Body of pancreas (tissue), 4 donors: ENCODE measurements around the gene RBPJL. TPM values are rescaled to one million over a fixed set of nuclear protein-coding genes. Genes with fewer than 3 reads are reported as not detected.

Experiments used
- ATAC-seq: fragments of 150-250 bp; one replicate; pipeline ENCODE4 v1.9.1; 2016
- DNase-seq, 4 donors: peaks; one replicate each; pipeline ENCODE4 v3.0.0-alpha.2; 2019
- H3K27ac ChIP-seq, 4 donors: fragments of 200-600 bp; sonication (generic); 1 replicate in 3 of 4; 2 replicates in 1 of 4; pipeline versions ENCODE4 v1.5.1 to v1.6.1; 2016 to 2019; ENCODE audit warnings: mild to moderate bottlenecking in 1 of 4, mixed read lengths in 1 of 4, moderate library complexity in 1 of 4
- H3K27me3 ChIP-seq, 2 donors: fragments of 200-600 bp; sonication (generic); one replicate each; pipeline ENCODE4 v1.6.0; 2016; ENCODE audit warnings: mild to moderate bottlenecking in 1 of 2
- H3K36me3 ChIP-seq, 2 donors: fragments of 200-600 bp; sonication (generic); replicated peaks in 1 of 2; 2 replicates each; pipeline ENCODE4 v1.5.1; 2016; ENCODE audit warnings: low read depth in 2 of 2; ENCODE audit not compliant: insufficient read depth in 1 of 2
- H3K4me1 ChIP-seq: fragments of 200-600 bp; sonication (generic); one replicate; pipeline ENCODE4 v1.6.0; 2016
- H3K4me3 ChIP-seq, 2 donors: fragments of 200-600 bp; sonication (generic); 1 replicate in 1 of 2; 2 replicates in 1 of 2; pipeline ENCODE4 v1.5.1; 2016 to 2019
- H3K9me3 ChIP-seq, 3 donors: fragments of 200-600 bp; sonication (generic); 1 replicate in 2 of 3; 2 replicates in 1 of 3; pipeline ENCODE4 v1.5.1; 2016
- CTCF ChIP-seq, 7 experiments: fragments of 450-650 bp in 4 of 7; fragments of 200-600 bp in 3 of 7; sonication (generic) in 3 of 7; IDR thresholded peaks; one replicate each; pipeline ENCODE4 v1.5.1; 2016 to 2019; ENCODE audit warnings: antibody characterized with exemption in 7 of 7
- POLR2A ChIP-seq, 3 donors: fragments of 450-650 bp; IDR thresholded peaks; one replicate each; pipeline ENCODE4 v1.6.1; 2016; ENCODE audit warnings: antibody characterized with exemption in 3 of 3, mild to moderate bottlenecking in 2 of 3
- WGBS, 2 donors: methylation state at CpG; one replicate each; pipeline ENCODE4 v1.1.5; 2017; 5-methylcytosine and 5-hydroxymethylcytosine counted together
- intact Hi-C: fragments of 100-400 bp; cut with DNase I; formaldehyde crosslinking; loops from one replicate; pipeline ENCODE4 v1.15.1; 2023
- total RNA-seq, 2 donors: library from RNA; depleted of rRNA; stranded (reverse); fragments of >200 nt; gene quantifications; one replicate each; pipeline ENCODE4 v1.1.0, GENCODE V29; 2016

Gene RBPJL
- total RNA-seq, 2 donors from 2014 or later: 306 to 837 TPM

GRCh38 chr20:45362804-45363610 lies 56.4 kb downstream of the RBPJL start, which contains the start of gene SYS1:
SYS1 (plus strand) TSS chr20:45363156; CDS start chr20:45363532, 376 bp downstream.
- TF ChIP-seq CTCF (IDR thresholded peaks at IDR 0.05) (peak; percentile 84 to 99 (median 97)), POLR2A (IDR thresholded peaks at IDR 0.05) (peak; percentile 89 to 97 (median 97))
- DNase-seq (peak; percentile 98 to 100 (median 98)), ATAC-seq (peak; percentile 91)
- H3K9me3 ChIP-seq: no peaks in the 10 kb centered on the region
- intact Hi-C loops: no loop called here
- whole genome bisulfite sequencing, 2 donors: 0 to 1% methylated on average over 39 to 55 of the region's 55 CpGs
- peaks cover 60% of the 10 kb centered on the region for H3K4me1 ChIP-seq
- peak within 1 kb of the TSS; percentile 85 to 97 (median 94) for H3K27ac ChIP-seq
- H3K27me3 ChIP-seq: no peaks in the 10 kb centered on the region
- H3K4me3 ChIP-seq: peak within 1 kb of the TSS; percentile 46 to 54
- no peaks in the 10 kb centered on the region for H3K36me3 ChIP-seq

- WGBS, 2 donors: 20 to 32% methylated on average over 12 to 23 of the region's 23 CpGs
- Histone ChIP-seq H3K36me3 (no peaks in the 10 kb centered on the region), H3K4me1 (peaks cover 51% of the 10 kb centered on the region), H3K4me3 (peak overlapping the region; percentile 46 to 54), H3K27me3 (no peaks in the 10 kb centered on the region), H3K9me3 (no peaks in the 10 kb centered on the region), H3K27ac (peak overlapping the region; percentile 85 to 97 (median 94))
- TF ChIP-seq CTCF (IDR thresholded peaks at IDR 0.05) (no peak), POLR2A (IDR thresholded peaks at IDR 0.05) (no peak)
- intact Hi-C loops: no loop called here
- DNase-seq (no peak), ATAC-seq (no peak)
Observed at GRCh38 chr20:45363611-45364492, 57.2 kb downstream of the RBPJL start.

DNA sequence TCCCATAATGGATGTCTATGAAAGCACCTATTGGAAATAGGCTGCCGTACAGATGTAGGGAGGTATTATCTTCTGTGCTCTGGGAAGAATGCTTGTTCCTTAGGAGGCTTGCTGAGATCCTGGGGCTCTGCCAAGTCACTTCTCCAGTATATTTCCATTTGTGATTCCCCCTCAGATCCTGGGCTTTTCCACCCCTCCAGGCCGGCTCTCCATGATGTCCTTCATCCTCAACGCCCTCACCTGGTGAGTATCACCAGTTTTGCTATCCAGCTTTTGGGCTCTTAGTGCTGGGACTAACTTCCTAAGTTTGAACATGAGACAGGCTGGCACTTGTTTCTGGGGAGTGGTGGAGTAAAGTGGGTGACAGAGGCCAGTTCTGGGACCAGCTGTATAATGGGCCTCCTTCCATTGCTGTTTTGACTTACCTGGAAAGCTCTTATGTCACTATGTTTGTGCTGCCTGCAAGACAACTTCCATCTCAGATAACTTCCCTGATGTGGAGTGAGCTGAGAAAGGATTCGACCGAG lies 58.9 kb downstream of the RBPJL start:
- no peaks in the 10 kb centered on the region for H3K27me3 ChIP-seq
- no peaks in the 10 kb centered on the region for H3K9me3 ChIP-seq
- no peak for ATAC-seq
- intact Hi-C loops: no loop called here
- H3K4me3 ChIP-seq: no peak overlapping the region
- DNase-seq: no peak
- peaks cover 35% of the 10 kb centered on the region for H3K4me1 ChIP-seq
- H3K27ac ChIP-seq: no peak overlapping the region
- TF ChIP-seq CTCF (IDR thresholded peaks at IDR 0.05): no peak
- no peak for TF ChIP-seq POLR2A (IDR thresholded peaks at IDR 0.05)
- WGBS, 2 donors: 83 to 85% methylated on average over 3 to 5 of the region's 5 CpGs
- H3K36me3 ChIP-seq: no peaks in the 10 kb centered on the region

DNA sequence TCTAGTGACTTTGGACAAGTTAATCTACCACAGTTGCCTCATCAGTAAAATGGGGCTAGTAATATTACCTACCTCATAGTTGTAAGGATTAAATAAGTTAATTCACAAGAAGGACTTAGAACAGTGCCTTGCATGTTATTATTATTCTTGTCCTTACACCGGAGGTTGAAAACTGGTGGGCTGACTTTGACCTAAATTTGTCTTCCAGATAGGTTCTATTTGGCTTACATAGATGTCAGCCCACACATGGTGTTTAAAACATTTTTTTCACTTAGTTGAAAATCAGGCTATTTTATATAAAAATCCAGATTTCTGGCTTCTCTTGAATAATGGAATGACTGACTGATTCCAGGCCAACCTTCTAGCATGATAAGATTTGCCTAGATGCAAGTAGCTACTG lies 59.6 kb downstream of the RBPJL start:
- H3K27ac ChIP-seq: no peak overlapping the region
- WGBS, 2 donors: 88 to 90% methylated on average over 1 of the region's 1 CpG
- H3K4me1 ChIP-seq: peaks cover 28% of the 10 kb centered on the region
- H3K36me3 ChIP-seq: no peaks in the 10 kb centered on the region
- ATAC-seq: no peak
- TF ChIP-seq CTCF (IDR thresholded peaks at IDR 0.05): no peak
- TF ChIP-seq POLR2A (IDR thresholded peaks at IDR 0.05): no peak
- no peaks in the 10 kb centered on the region for H3K9me3 ChIP-seq
- intact Hi-C loops: no loop called here
- no peak overlapping the region for H3K4me3 ChIP-seq
- no peak for DNase-seq
- no peaks in the 10 kb centered on the region for H3K27me3 ChIP-seq
